Right lobe of liver (tissue), 4 donors: ENCODE measurements around the gene UGT1A8.

Experiments used
- CTCF ChIP-seq, 4 donors: fragments of 200-600 bp in 3 of 4; fragments of 450-650 bp in 1 of 4; IDR thresholded peaks; one replicate each; pipeline versions ENCODE4 v1.5.1 to v1.8.0; 2016 to 2022; ENCODE audit warnings: antibody characterized with exemption in 4 of 4, mild to moderate bottlenecking in 2 of 4
- POLR2A ChIP-seq: fragments of 450-650 bp; IDR thresholded peaks from one replicate; pipeline ENCODE4 v1.6.1; 2017; ENCODE audit warnings: antibody characterized with exemption, mild to moderate bottlenecking
- donor health status: DM: no; HTN: no; CAD: no.
- donor health status: DM: no; HTN: no; CAD: no.
- donor health status: DM: no; HTN: yes; CAD: no.

- no peak for TF ChIP-seq CTCF (IDR thresholded peaks at IDR 0.05)
- TF ChIP-seq POLR2A, result no peak
These were observed 123.4 kb downstream of the UGT1A8 start for GRCh38 chr2:233740870-233741269.
